ENCODE data around the gene ERBB3. TPM values are rescaled to one million over a fixed set of nuclear protein-coding genes. Genes with fewer than 3 reads are reported as not detected.

ERBB3 gene
- total RNA-seq, 1 experiment from 2014 or later = 64.3 TPM

DNA sequence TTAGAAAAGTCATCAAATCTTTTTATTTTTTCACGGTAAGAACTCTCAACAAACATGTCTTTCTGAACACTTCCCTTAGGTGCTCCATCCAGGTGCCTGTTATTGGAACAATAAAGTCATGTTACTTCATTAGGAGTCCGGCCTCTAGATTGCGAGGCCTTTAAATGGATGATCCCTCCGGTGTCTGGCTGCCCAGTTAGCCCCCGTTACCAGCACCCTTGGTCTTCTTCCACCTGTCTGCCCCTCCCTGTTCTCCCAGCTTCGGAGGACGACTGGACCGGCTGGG, 23.8 kb downstream of the ERBB3 start (continued):
- TF ChIP-seq, protein P1, sequence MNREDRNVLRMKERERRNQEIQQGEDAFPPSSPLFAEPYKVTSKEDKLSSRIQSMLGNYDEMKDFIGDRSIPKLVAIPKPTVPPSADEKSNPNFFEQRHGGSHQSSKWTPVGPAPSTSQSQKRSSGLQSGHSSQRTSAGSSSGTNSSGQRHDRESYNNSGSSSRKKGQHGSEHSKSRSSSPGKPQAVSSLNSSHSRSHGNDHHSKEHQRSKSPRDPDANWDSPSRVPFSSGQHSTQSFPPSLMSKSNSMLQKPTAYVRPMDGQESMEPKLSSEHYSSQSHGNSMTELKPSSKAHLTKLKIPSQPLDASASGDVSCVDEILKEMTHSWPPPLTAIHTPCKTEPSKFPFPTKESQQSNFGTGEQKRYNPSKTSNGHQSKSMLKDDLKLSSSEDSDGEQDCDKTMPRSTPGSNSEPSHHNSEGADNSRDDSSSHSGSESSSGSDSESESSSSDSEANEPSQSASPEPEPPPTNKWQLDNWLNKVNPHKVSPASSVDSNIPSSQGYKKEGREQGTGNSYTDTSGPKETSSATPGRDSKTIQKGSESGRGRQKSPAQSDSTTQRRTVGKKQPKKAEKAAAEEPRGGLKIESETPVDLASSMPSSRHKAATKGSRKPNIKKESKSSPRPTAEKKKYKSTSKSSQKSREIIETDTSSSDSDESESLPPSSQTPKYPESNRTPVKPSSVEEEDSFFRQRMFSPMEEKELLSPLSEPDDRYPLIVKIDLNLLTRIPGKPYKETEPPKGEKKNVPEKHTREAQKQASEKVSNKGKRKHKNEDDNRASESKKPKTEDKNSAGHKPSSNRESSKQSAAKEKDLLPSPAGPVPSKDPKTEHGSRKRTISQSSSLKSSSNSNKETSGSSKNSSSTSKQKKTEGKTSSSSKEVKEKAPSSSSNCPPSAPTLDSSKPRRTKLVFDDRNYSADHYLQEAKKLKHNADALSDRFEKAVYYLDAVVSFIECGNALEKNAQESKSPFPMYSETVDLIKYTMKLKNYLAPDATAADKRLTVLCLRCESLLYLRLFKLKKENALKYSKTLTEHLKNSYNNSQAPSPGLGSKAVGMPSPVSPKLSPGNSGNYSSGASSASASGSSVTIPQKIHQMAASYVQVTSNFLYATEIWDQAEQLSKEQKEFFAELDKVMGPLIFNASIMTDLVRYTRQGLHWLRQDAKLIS (CRISPR knock-in tag; IDR thresholded peaks at IDR 0.05; ENCODE audit: borderline replicate concordance) = no peak
- TF ChIP-seq NR1H2 (CRISPR knock-in tag; IDR thresholded peaks at IDR 0.05) (no peak), ATF2 (CRISPR knock-in tag; IDR thresholded peaks at IDR 0.05; ENCODE audit: borderline replicate concordance, low read depth) (no peak), ARID4B (CRISPR knock-in tag; IDR thresholded peaks at IDR 0.05; ENCODE audit: borderline replicate concordance) (no peak)

DNA sequence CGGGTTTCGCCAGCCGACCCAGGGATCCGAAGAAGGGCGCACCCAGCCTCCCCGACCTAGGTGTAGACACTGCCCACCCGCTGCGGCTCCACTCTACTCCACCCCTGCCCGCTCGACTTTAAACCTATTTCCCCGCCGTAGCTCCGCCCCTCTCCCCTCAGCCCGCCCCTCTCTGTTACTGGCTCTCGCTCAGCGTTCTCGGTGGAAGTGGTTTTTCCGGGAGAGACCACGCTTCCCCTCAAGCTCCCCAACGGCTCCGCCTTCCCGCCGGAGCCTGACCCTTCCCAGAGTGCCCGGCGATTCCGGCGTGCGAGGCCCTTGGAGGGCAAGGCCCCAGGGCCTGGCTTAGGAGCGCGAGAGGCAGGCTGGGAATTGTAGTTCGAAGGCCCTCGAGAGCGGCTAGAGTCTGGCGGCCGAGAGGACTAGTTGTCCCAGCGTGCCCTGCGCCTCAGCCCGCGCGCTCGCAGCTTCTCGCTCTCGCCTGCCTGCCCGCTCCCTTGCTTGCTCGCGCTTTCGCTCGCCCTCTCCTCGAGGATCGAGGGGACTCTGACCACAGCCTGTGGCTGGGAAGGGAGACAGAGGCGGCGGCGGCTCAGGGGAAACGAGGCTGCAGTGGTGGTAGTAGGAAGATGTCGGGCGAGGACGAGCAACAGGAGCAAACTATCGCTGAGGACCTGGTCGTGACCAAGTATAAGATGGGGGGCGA, 24.3 kb downstream of the ERBB3 start, which contains the start of gene PA2G4:
Gene PA2G4 (plus strand): TSS at position 451 of the 706 bp plus-strand sequence. CDS start 179 bp downstream, at position 630.
- no peaks in the 10 kb centered on the region for H3K27me3 Mint-ChIP-seq (ENCODE audit: low read depth)
- peak within 1 kb of the TSS; percentile 90 for H3K4me3 Mint-ChIP-seq
- no peaks in the 10 kb centered on the region for H3K9me3 Mint-ChIP-seq
- H3K27ac Mint-ChIP-seq = peak within 1 kb of the TSS; percentile 99
- ATAC-seq = peak; percentile 98
- H3K4me1 Mint-ChIP-seq = peaks cover 24% of the 10 kb centered on the region
- ChIA-PET POLR2A (interaction anchor here (0.5 to 2.2 kb wide), 25 partner anchors 9 to 374 kb away, joined by 3 to 34 read pairs (median 5); partner anchors contain the start of genes ANKRD52, CNPY2, ERBB3 and ESYT1), CTCF (interaction anchor here (0.5 to 2.2 kb wide), 25 partner anchors 10 to 532 kb away, joined by 3 to 36 read pairs (median 6); partner anchors contain the start of genes ANKRD52, CNPY2, ERBB3 and ESYT1)
- peaks cover 62% of the 10 kb centered on the region for H3K36me3 Mint-ChIP-seq
- DNase-seq (ENCODE audit: low spot score) = peak; percentile 98
- peak; percentile 46 for TF ChIP-seq FOXP4 (CRISPR knock-in tag; IDR thresholded peaks at IDR 0.05)
- TF ChIP-seq NFE2L1 (CRISPR knock-in tag; IDR thresholded peaks at IDR 0.05) = peak; percentile 75
- TF ChIP-seq E2F4 (CRISPR knock-in tag; IDR thresholded peaks at IDR 0.05; ENCODE audit: borderline replicate concordance, low read depth) = peak; percentile 76; the same call in 1 of the 2 replicates
- TF ChIP-seq FOXP1 (CRISPR knock-in tag; IDR thresholded peaks at IDR 0.05; ENCODE audit: borderline replicate concordance) = peak; percentile 72; the same call in 1 of the 2 replicates
- TF ChIP-seq HMGA2 (CRISPR knock-in tag; IDR thresholded peaks at IDR 0.05) = no peak
- TF ChIP-seq ATF3 (CRISPR knock-in tag; conservative IDR thresholded peaks at IDR 0.05) = 0 out of 2 replicates have a peak, but pooled peaks have one; percentile 53
- peak; percentile 47; the same call in 1 of the 2 replicates for TF ChIP-seq ZNF423 (CRISPR knock-in tag; IDR thresholded peaks at IDR 0.05)
- peak; percentile 70 for TF ChIP-seq TEAD1 (CRISPR knock-in tag; IDR thresholded peaks at IDR 0.05)
- no peak for TF ChIP-seq FOXJ3 (CRISPR knock-in tag; IDR thresholded peaks at IDR 0.05; ENCODE audit: borderline replicate concordance)
- TF ChIP-seq ESRRA (CRISPR knock-in tag; IDR thresholded peaks at IDR 0.05; ENCODE audit: borderline replicate concordance) = no peak
- TF ChIP-seq GRHL2 (CRISPR knock-in tag; IDR thresholded peaks at IDR 0.05; ENCODE audit: insufficient replicate concordance, severe bottlenecking) = no peak
- TF ChIP-seq ZNF416 (CRISPR knock-in tag; IDR thresholded peaks at IDR 0.05) = peak; percentile 80; the same call in 1 of the 2 replicates
- no peak for TF ChIP-seq PRDM15 (CRISPR knock-in tag; IDR thresholded peaks at IDR 0.05)
